A673 (cell line): ENCODE measurements around the gene CARS2. TPM values are rescaled to one million over a fixed set of nuclear protein-coding genes. Genes with fewer than 3 reads are reported as not detected.

ENCODE experiments used
- BruUV-seq: library from RNA; stranded (reverse); fragments of 400-500 nt; replicated peaks from 2 replicates; lab custom pipeline; 2021; lab: Mats Ljungman, UMichigan
- CTCF ChIA-PET: fragments of 300-600 bp; sonication (Branson Sonifier 250); formaldehyde crosslinking; loops from one replicate; lab custom pipeline; 2022; ENCODE audit warnings: antibody characterized with exemption; lab: Charles Lee
- POLR2A ChIA-PET: fragments of 300-600 bp; sonication (Branson Sonifier 250); formaldehyde crosslinking; loops from one replicate; lab custom pipeline; 2022; ENCODE audit warnings: antibody characterized with exemption; ENCODE audit not compliant: low non-redundant PET; lab: Charles Lee
- DNase-seq: peaks from one replicate; pipeline ENCODE4 v3.0.0-alpha.2; 2015; ENCODE audit warnings: low spot score
- H3K27ac ChIP-seq: fragments of 200-600 bp; sonication (generic); 2 replicates; pipeline ENCODE4 v1.5.1; 2016; ENCODE audit warnings: mixed run types, low read depth, mild to moderate bottlenecking, mixed read lengths, antibody characterized with exemption, low read length; ENCODE audit not compliant: poor library complexity, severe bottlenecking
- H3K27me3 ChIP-seq: fragments of 200-600 bp; sonication (generic); replicated peaks from 2 replicates; pipeline ENCODE4 v1.6.1; 2017; ENCODE audit warnings: mixed run types, low read depth, mild to moderate bottlenecking, mixed read lengths, antibody characterized with exemption, low read length; ENCODE audit not compliant: insufficient read depth, poor library complexity
- H3K36me3 ChIP-seq: fragments of 200-600 bp; sonication (generic); 2 replicates; pipeline ENCODE4 v1.6.1; 2016; ENCODE audit warnings: mixed run types, mild to moderate bottlenecking, mixed read lengths, antibody characterized with exemption, low read length; ENCODE audit not compliant: insufficient read depth, poor library complexity, severe bottlenecking
- H3K4me1 ChIP-seq: fragments of 200-600 bp; sonication (generic); 2 replicates; pipeline ENCODE4 v1.6.1; 2017; ENCODE audit warnings: mixed run types, mild to moderate bottlenecking, mixed read lengths, antibody characterized with exemption, low read length; ENCODE audit not compliant: insufficient read depth, poor library complexity, severe bottlenecking
- H3K4me3 ChIP-seq: fragments of 200-600 bp; sonication (generic); 2 replicates; pipeline ENCODE4 v1.5.1; 2016; ENCODE audit warnings: low read depth, mixed run types, mild to moderate bottlenecking, mixed read lengths, low read length; ENCODE audit not compliant: poor library complexity, severe bottlenecking
- H3K9me3 ChIP-seq: fragments of 200-600 bp; sonication (generic); 2 replicates; pipeline ENCODE4 v1.6.1; 2016; ENCODE audit warnings: mixed run types, low read depth, mild to moderate bottlenecking, mixed read lengths, antibody characterized with exemption, low read length; ENCODE audit not compliant: poor library complexity, severe bottlenecking
- EZH2 ChIP-seq: fragments of 200-600 bp; sonication (generic); IDR thresholded peaks from 2 replicates; pipeline ENCODE4 v1.6.1; 2017; ENCODE audit warnings: borderline replicate concordance, low read depth, mild to moderate bottlenecking, mixed read lengths, antibody characterized with exemption, low read length; ENCODE audit not compliant: poor library complexity, severe bottlenecking
- intact Hi-C: fragments of 100-400 bp; cut with micrococcal nuclease; formaldehyde crosslinking; loops from one replicate; pipeline ENCODE4 v1.10.0; 2022; ENCODE audit not compliant: unreplicated experiment
- total RNA-seq: library from RNA; stranded (reverse); gene quantifications from 2 replicates; pipeline ENCODE4 v1.2.3, GENCODE V29; 2021
- TF ChIP-seq, protein P1 (sequence below): fragments of 300-800, 200-600 bp; sonication (generic); conservative IDR thresholded peaks from 2 replicates; pipeline ENCODE4 v1.5.1; 2017; ENCODE audit warnings: low read depth, mild to moderate bottlenecking, antibody characterized with exemption, low read length, moderate library complexity, mixed read lengths

Gene CARS2
- total RNA-seq, 1 experiment from 2014 or later, result 71.4 TPM

- no peaks in the 10 kb centered on the region for H3K4me1 ChIP-seq
- H3K9me3 ChIP-seq, result no peaks in the 10 kb centered on the region
- ChIA-PET POLR2A (no interaction called here), CTCF (no interaction called here)
- H3K36me3 ChIP-seq, result peaks cover 41% of the 10 kb centered on the region
- no peak overlapping the region for H3K4me3 ChIP-seq
- no peak overlapping the region for H3K27ac ChIP-seq
- DNase-seq, result no peak
- BruUV-seq, result no TSS peak
- H3K27me3 ChIP-seq, result no peaks in the 10 kb centered on the region
- intact Hi-C loops, result no loop called here
- TF ChIP-seq, protein P1, sequence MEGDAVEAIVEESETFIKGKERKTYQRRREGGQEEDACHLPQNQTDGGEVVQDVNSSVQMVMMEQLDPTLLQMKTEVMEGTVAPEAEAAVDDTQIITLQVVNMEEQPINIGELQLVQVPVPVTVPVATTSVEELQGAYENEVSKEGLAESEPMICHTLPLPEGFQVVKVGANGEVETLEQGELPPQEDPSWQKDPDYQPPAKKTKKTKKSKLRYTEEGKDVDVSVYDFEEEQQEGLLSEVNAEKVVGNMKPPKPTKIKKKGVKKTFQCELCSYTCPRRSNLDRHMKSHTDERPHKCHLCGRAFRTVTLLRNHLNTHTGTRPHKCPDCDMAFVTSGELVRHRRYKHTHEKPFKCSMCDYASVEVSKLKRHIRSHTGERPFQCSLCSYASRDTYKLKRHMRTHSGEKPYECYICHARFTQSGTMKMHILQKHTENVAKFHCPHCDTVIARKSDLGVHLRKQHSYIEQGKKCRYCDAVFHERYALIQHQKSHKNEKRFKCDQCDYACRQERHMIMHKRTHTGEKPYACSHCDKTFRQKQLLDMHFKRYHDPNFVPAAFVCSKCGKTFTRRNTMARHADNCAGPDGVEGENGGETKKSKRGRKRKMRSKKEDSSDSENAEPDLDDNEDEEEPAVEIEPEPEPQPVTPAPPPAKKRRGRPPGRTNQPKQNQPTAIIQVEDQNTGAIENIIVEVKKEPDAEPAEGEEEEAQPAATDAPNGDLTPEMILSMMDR, result no peak
- no peak for TF ChIP-seq EZH2
Observed at GRCh38 chr13:110641055-110642015, 64.6 kb downstream of the CARS2 start.

DNA sequence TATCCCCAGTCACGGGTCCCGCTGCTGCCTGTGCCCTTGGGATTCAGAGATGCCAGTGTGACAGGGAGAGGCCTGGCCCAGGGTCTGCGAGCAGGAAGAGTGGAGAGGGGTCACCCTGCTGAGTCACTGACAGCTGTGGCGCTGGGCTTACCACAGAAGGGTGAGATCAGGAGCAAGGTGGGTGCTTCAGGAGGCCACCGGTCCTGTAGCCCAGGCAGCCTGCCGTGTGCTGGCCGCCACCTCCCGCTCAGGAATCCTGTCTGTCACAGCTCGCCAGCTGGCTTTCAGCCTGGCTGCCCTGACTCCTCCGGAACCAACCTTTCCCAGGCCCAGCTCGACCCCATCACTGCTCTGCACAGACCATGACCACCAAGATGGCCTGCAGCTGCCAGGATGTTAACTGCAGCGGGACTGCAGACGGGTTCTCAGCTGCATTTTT, 65.3 kb downstream of the CARS2 start:
- DNase-seq, result no peak
- TF ChIP-seq, protein P1, result no peak
- TF ChIP-seq EZH2, result no peak
- no peak overlapping the region for H3K27ac ChIP-seq
- ChIA-PET POLR2A (no interaction called here), CTCF (no interaction called here)
- intact Hi-C loops, result no loop called here
- H3K4me1 ChIP-seq, result no peaks in the 10 kb centered on the region
- H3K4me3 ChIP-seq, result no peak overlapping the region
- H3K27me3 ChIP-seq, result no peaks in the 10 kb centered on the region
- H3K9me3 ChIP-seq, result no peaks in the 10 kb centered on the region
- peaks cover 49% of the 10 kb centered on the region for H3K36me3 ChIP-seq
- no TSS peak for BruUV-seq

- Histone ChIP-seq H3K4me3 (no peak overlapping the region), H3K4me1 (no peaks in the 10 kb centered on the region), H3K27ac (no peak overlapping the region), H3K27me3 (no peaks in the 10 kb centered on the region), H3K9me3 (no peaks in the 10 kb centered on the region), H3K36me3 (peaks cover 55% of the 10 kb centered on the region)
- no TSS peak for BruUV-seq
- ChIA-PET CTCF (no interaction called here), POLR2A (no interaction called here)
- no peak for DNase-seq
- TF ChIP-seq, protein P1, result no peak
- TF ChIP-seq EZH2, result no peak
- intact Hi-C loops, result no loop called here
Observed at GRCh38 chr13:110639935-110640334, 66.0 kb downstream of the CARS2 start.
